H1 (cell line): ENCODE results near the gene MS4A3. TPM values are rescaled to one million over a fixed set of nuclear protein-coding genes. Genes with fewer than 3 reads are reported as not detected.
"Not testable (repeated sequence)": the region's sequence is repeated elsewhere in the genome, so short reads cannot be mapped to it uniquely, and the experiment has no call there.

ENCODE experiments used
- CTCF ChIA-PET: fragments of 300-600 bp; sonication (Branson Sonifier 250); formaldehyde crosslinking; loops from one replicate; lab custom pipeline; 2021; ENCODE audit not compliant: partially characterized antibody; lab: Charles Lee
- POLR2A ChIA-PET: fragments of 300-600 bp; sonication (Branson Sonifier 250); formaldehyde crosslinking; loops from one replicate; lab custom pipeline; 2021; ENCODE audit warnings: inconsistent platforms; ENCODE audit not compliant: partially characterized antibody; lab: Charles Lee
- DNase-seq, 2 experiments: peaks; one replicate each; pipeline versions ENCODE4 v3.0.0 to v3.0.0-alpha.2; 2010 to 2022; ENCODE audit warnings: low spot score in 2 of 2, low read depth in 1 of 2, mixed read lengths in 1 of 2
- FAIRE-seq: peaks from 2 replicates; lab custom pipeline; 2011; peaks lifted over from hg19 to GRCh38; lab: Jason Lieb, UNC
- H2AFZ ChIP-seq: 2 replicates; pipeline ENCODE4 v1.8.1; 2012; ENCODE audit warnings: low read length, inconsistent platforms
- H2AK5ac ChIP-seq: 2 replicates; pipeline ENCODE4 v1.6.1; 2013; ENCODE audit warnings: low read depth, low read length
- H2BK120ac ChIP-seq: replicated peaks from 2 replicates; pipeline ENCODE3; 2013; ENCODE audit warnings: low read depth, low read length, inconsistent platforms
- H2BK12ac ChIP-seq: 2 replicates; pipeline ENCODE4 v1.6.1; 2013; ENCODE audit warnings: low read depth, low read length
- H2BK15ac ChIP-seq: 2 replicates; pipeline ENCODE4 v1.6.1; 2013; ENCODE audit warnings: low read length
- H2BK20ac ChIP-seq: 2 replicates; pipeline ENCODE4 v1.6.1; 2013; ENCODE audit warnings: low read length
- H2BK5ac ChIP-seq: 2 replicates; pipeline ENCODE4 v1.6.1; 2013; ENCODE audit warnings: low read depth, low read length
- H3K14ac ChIP-seq: 2 replicates; pipeline ENCODE4 v1.6.1; 2013; ENCODE audit warnings: inconsistent platforms; ENCODE audit not compliant: insufficient read length
- H3K18ac ChIP-seq: 2 replicates; pipeline ENCODE4 v1.6.1; 2013; ENCODE audit warnings: low read length; ENCODE audit errors: extremely low read depth
- H3K23ac ChIP-seq: 2 replicates; pipeline ENCODE4 v1.6.1; 2013; ENCODE audit warnings: inconsistent platforms; ENCODE audit not compliant: insufficient read length
- H3K23me2 ChIP-seq: 2 replicates; pipeline ENCODE4 v1.6.1; 2013; ENCODE audit warnings: low read depth, low read length
- H3K27ac ChIP-seq: 2 replicates; pipeline ENCODE4 v1.6.1; 2011; ENCODE audit warnings: low read depth, low read length, inconsistent platforms
- H3K27me3 ChIP-seq, 4 experiments: replicated peaks in 1 of 4; 1 replicate in 1 of 4; 2 replicates in 3 of 4; pipeline versions ENCODE4 v1.6.1 to v1.8.1; 2011 to 2013; ENCODE audit warnings: low read length in 3 of 4, mild to moderate bottlenecking in 3 of 4, inconsistent platforms in 2 of 4, mixed read lengths in 2 of 4, moderate library complexity in 1 of 4; ENCODE audit not compliant: control insufficient read depth in 3 of 4, insufficient read depth in 3 of 4; ENCODE audit errors: extremely low read depth in 1 of 4
- H3K36me3 ChIP-seq, 4 experiments: 2 replicates each; pipeline versions ENCODE4 v1.6.1 to v1.8.1; 2011 to 2013; ENCODE audit warnings: mild to moderate bottlenecking in 4 of 4, low read length in 3 of 4, moderate library complexity in 2 of 4, control low read depth in 1 of 4, inconsistent platforms in 1 of 4; ENCODE audit not compliant: insufficient read depth in 4 of 4, control insufficient read depth in 2 of 4
- H3K4ac ChIP-seq: replicated peaks from 2 replicates; pipeline ENCODE3; 2013; ENCODE audit warnings: low read length, low read depth, mixed read lengths, inconsistent platforms; ENCODE audit not compliant: insufficient read length
- H3K4me1 ChIP-seq, 4 experiments: replicated peaks in 1 of 4; 1 replicate in 1 of 4; 2 replicates in 3 of 4; pipeline versions ENCODE4 v1.6.1 to v1.8.1; 2011 to 2013; ENCODE audit warnings: low read length in 3 of 4, inconsistent platforms in 2 of 4, mixed read lengths in 1 of 4; ENCODE audit not compliant: insufficient read depth in 4 of 4, control insufficient read depth in 3 of 4
- H3K4me2 ChIP-seq, 2 experiments: 2 replicates each; pipeline versions ENCODE4 v1.6.1 to v1.8.1; 2011 to 2013; ENCODE audit warnings: low read depth in 2 of 2, low read length in 2 of 2, control low read depth in 1 of 2, inconsistent platforms in 1 of 2, mild to moderate bottlenecking in 1 of 2; ENCODE audit not compliant: insufficient read depth in 1 of 2
- H3K4me3 ChIP-seq, 4 experiments: fragments of 200-600, 300-600 bp in 1 of 4; sonication (generic), shearing (Covaris generic), sonication (Bioruptor Twin) in 1 of 4; 2 replicates each; pipeline versions ENCODE4 v1.5.1 to v1.8.1; 2011 to 2016; ENCODE audit warnings: low read length in 4 of 4, low read depth in 3 of 4, control low read depth in 2 of 4, inconsistent platforms in 2 of 4, mild to moderate bottlenecking in 2 of 4, mixed read lengths in 1 of 4, moderate library complexity in 1 of 4; ENCODE audit not compliant: insufficient read depth in 2 of 4; ENCODE audit errors: extremely low read depth in 1 of 4
- H3K56ac ChIP-seq: replicated peaks from 2 replicates; pipeline ENCODE3; 2013; ENCODE audit warnings: low read depth, mild to moderate bottlenecking, mixed read lengths, low read length, inconsistent platforms; ENCODE audit not compliant: insufficient read length
- H3K79me1 ChIP-seq: 2 replicates; pipeline ENCODE4 v1.6.1; 2013; ENCODE audit warnings: low read depth, low read length, control low read depth
- H3K79me2 ChIP-seq, 2 experiments: 2 replicates each; pipeline versions ENCODE4 v1.6.1 to v1.8.1; 2012 to 2013; ENCODE audit warnings: low read length in 2 of 2, mild to moderate bottlenecking in 2 of 2, inconsistent platforms in 1 of 2; ENCODE audit not compliant: insufficient read depth in 2 of 2, control insufficient read depth in 1 of 2
- H3K9ac ChIP-seq, 4 experiments: replicated peaks in 1 of 4; 1 replicate in 1 of 4; 2 replicates in 3 of 4; pipeline versions ENCODE4 v1.6.1 to v1.8.1; 2011 to 2013; ENCODE audit warnings: low read depth in 3 of 4, low read length in 3 of 4, control low read depth in 2 of 4, mild to moderate bottlenecking in 2 of 4, moderate library complexity in 2 of 4, inconsistent platforms in 1 of 4; ENCODE audit errors: extremely low read depth in 1 of 4
- H3K9me3 ChIP-seq, 2 experiments: 2 replicates each; pipeline versions ENCODE4 v1.6.1 to v1.8.1; 2012 to 2013; ENCODE audit warnings: mild to moderate bottlenecking in 2 of 2, moderate library complexity in 2 of 2, control low read depth in 1 of 2, inconsistent platforms in 1 of 2, low read depth in 1 of 2, low read length in 1 of 2, mixed read lengths in 1 of 2; ENCODE audit not compliant: insufficient read depth in 2 of 2
- H4K20me1 ChIP-seq, 2 experiments: replicated peaks in 1 of 2; 2 replicates each; pipeline versions ENCODE3 to v1.8.1; 2011 to 2013; ENCODE audit warnings: inconsistent platforms in 2 of 2, low read length in 2 of 2, mild to moderate bottlenecking in 1 of 2; ENCODE audit not compliant: insufficient read depth in 2 of 2, control insufficient read depth in 1 of 2
- H4K5ac ChIP-seq: 2 replicates; pipeline ENCODE4 v1.6.1; 2013; ENCODE audit warnings: low read length, low read depth, mixed read lengths, inconsistent platforms; ENCODE audit not compliant: insufficient read length
- H4K8ac ChIP-seq: 2 replicates; pipeline ENCODE4 v1.8.0; 2013; ENCODE audit warnings: mild to moderate bottlenecking, moderate library complexity, low read length, inconsistent platforms; ENCODE audit not compliant: insufficient read depth; ENCODE audit errors: extremely low read depth
- H4K91ac ChIP-seq: replicated peaks from 2 replicates; pipeline ENCODE3; 2013; ENCODE audit warnings: low read length, mixed read lengths, inconsistent platforms; ENCODE audit not compliant: insufficient read length
- WGBS, 2 experiments: shearing (Covaris generic) in 1 of 2; methylation state at CpG; one replicate each; pipeline versions ENCODE4 v1.1.6 to v1.1.7; 2013 to 2015; ENCODE audit warnings: low lambda C conversion rate in 2 of 2, mixed read lengths in 2 of 2, inconsistent platforms in 1 of 2, low coverage in 1 of 2, missing lambda C conversion rate in 1 of 2; ENCODE audit not compliant: insufficient replicate concordance in 2 of 2, insufficient coverage in 1 of 2, insufficient read length in 1 of 2; ENCODE audit errors: extremely low coverage in 1 of 2, missing lambda C conversion rate in 1 of 2; 5-methylcytosine and 5-hydroxymethylcytosine counted together
- polyA plus RNA-seq, 7 experiments: library from polyadenylated mRNA; depleted of rRNA in 3 of 7; stranded (reverse) in 5 of 7; unstranded in 2 of 7; fragments of >200 nt in 5 of 7; fragments of 200-250 nt in 2 of 7; gene quantifications; 1 replicate in 5 of 7; 2 replicates in 1 of 7; 4 replicates in 1 of 7; pipeline versions ENCODE4 v1.2.1 to v1.2.3, GENCODE V29; 2011 to 2013; ENCODE audit warnings: missing spikeins in 2 of 7, mixed read lengths in 2 of 7
- total RNA-seq: library from RNA; stranded (reverse); fragmentation: NEBNext Ultra II Directional; extraction: Animal tissue kit (Norgen Biotek cat#: 25700); gene quantifications from 2 replicates; pipeline ENCODE4 v1.2.1, GENCODE V29; 2021

Gene MS4A3
- total and polyA plus RNA-seq, 2 of the 8 experiments (the other 6 are each of a cell fraction or from before 2014, with no cell fraction given) = not detected

- H3K4me1 ChIP-seq, H3K23me2 ChIP-seq, H3K4me2 ChIP-seq, H3K36me3 ChIP-seq, DNase-seq, H3K79me2 ChIP-seq, H3K23ac ChIP-seq, H3K9ac ChIP-seq, FAIRE-seq, H2BK20ac ChIP-seq, H2BK5ac ChIP-seq, H4K91ac ChIP-seq, H3K18ac ChIP-seq, POLR2A ChIA-PET, H3K27ac ChIP-seq, H2AFZ ChIP-seq, H2BK12ac ChIP-seq, H3K4ac ChIP-seq, H4K20me1 ChIP-seq, H3K27me3 ChIP-seq, H3K56ac ChIP-seq, CTCF ChIA-PET, H2BK15ac ChIP-seq, H2BK120ac ChIP-seq, H2AK5ac ChIP-seq, H4K5ac ChIP-seq, H4K8ac ChIP-seq, H3K4me3 ChIP-seq, H3K14ac ChIP-seq, H3K79me1 ChIP-seq: not testable (repeated sequence)
- H3K9me3 ChIP-seq = peaks cover 0 to 12% of the 10 kb centered on the region in 2 experiments; a peak in 1 of 4 replicates
- 92% methylated on average over 6 of the region's 6 CpGs; no CpG with 5 or more reads in 1 of the 2 experiments for WGBS, 2 experiments
Measured at GRCh38 chr11:60071644-60072043, 15.2 kb downstream of the MS4A3 start.
